Loucy (cell line): Measurements from ENCODE around the gene RUNX1.

ENCODE experiments used
- H2AFZ ChIP-seq: fragments of 200-600 bp; sonication (generic); 2 replicates; pipeline ENCODE4 v1.6.0; 2016; ENCODE audit warnings: antibody characterized with exemption, mild to moderate bottlenecking, low read length, moderate library complexity
- H3F3A ChIP-seq: fragments of 200-600 bp; 2 replicates; pipeline ENCODE4 v1.6.0; 2016; ENCODE audit warnings: antibody characterized with exemption, low read depth, mild to moderate bottlenecking
- H3K27me3 ChIP-seq: fragments of 200-600 bp; sonication (generic); 2 replicates; pipeline ENCODE4 v1.6.1; 2014; ENCODE audit warnings: low read length, mild to moderate bottlenecking; ENCODE audit not compliant: insufficient read depth, poor library complexity, severe bottlenecking
- H3K36me3 ChIP-seq: fragments of 200-600 bp; sonication (generic); 2 replicates; pipeline ENCODE4 v1.6.1; 2016; ENCODE audit warnings: low read length; ENCODE audit not compliant: insufficient read depth
- H3K4me1 ChIP-seq: fragments of 200-600 bp; sonication (generic); 2 replicates; pipeline ENCODE4 v1.5.1; 2014; ENCODE audit warnings: low read length, mild to moderate bottlenecking; ENCODE audit not compliant: insufficient read depth, poor library complexity, severe bottlenecking
- H3K4me2 ChIP-seq: fragments of 200-600 bp; sonication (generic); 2 replicates; pipeline ENCODE4 v1.6.0; 2014; ENCODE audit warnings: antibody characterized with exemption, low read length, low read depth, mild to moderate bottlenecking; ENCODE audit not compliant: poor library complexity, severe bottlenecking
- H3K4me3 ChIP-seq: fragments of 200-600 bp; sonication (generic); 2 replicates; pipeline ENCODE4 v1.5.1; 2014; ENCODE audit warnings: low read length, mild to moderate bottlenecking, mixed read lengths; ENCODE audit not compliant: poor library complexity, severe bottlenecking
- H3K79me2 ChIP-seq: fragments of 200-600 bp; sonication (generic); 2 replicates; pipeline ENCODE4 v1.6.1; 2014; ENCODE audit warnings: low read length; ENCODE audit not compliant: insufficient read depth
- H3K9ac ChIP-seq: fragments of 200-600 bp; sonication (generic); 2 replicates; pipeline ENCODE4 v1.6.0; 2014; ENCODE audit warnings: mild to moderate bottlenecking, low read depth, low read length, moderate library complexity; ENCODE audit not compliant: poor library complexity, severe bottlenecking
- H3K9me2 ChIP-seq: fragments of 200-600 bp; sonication (generic); replicated peaks from 2 replicates; pipeline ENCODE4 v1.6.1; 2016; ENCODE audit warnings: low read depth, low read length, mixed read lengths
- H3K9me3 ChIP-seq: fragments of 200-600 bp; sonication (generic); 2 replicates; pipeline ENCODE4 v1.6.1; 2014; ENCODE audit warnings: mild to moderate bottlenecking, antibody characterized with exemption, low read length, low read depth; ENCODE audit not compliant: insufficient read depth
- H4K20me1 ChIP-seq: fragments of 200-600 bp; sonication (generic); 2 replicates; pipeline ENCODE4 v1.6.0; 2014; ENCODE audit warnings: antibody characterized with exemption, low read length, mild to moderate bottlenecking; ENCODE audit not compliant: insufficient read depth, poor library complexity, severe bottlenecking
- EZH2phosphoT487 ChIP-seq: fragments of 200-600 bp; IDR thresholded peaks from 2 replicates; pipeline ENCODE4 v1.6.1; 2018; ENCODE audit warnings: antibody characterized with exemption, mild to moderate bottlenecking, moderate library complexity, borderline replicate concordance
- TF ChIP-seq, protein P1 (sequence below): fragments of 200-600 bp; sonication (generic); conservative IDR thresholded peaks from 2 replicates; pipeline ENCODE4 v1.5.1; 2014; ENCODE audit warnings: mild to moderate bottlenecking, antibody characterized with exemption, low read length

RUNX1 gene

GRCh38 chr21:34980423-34981115 lies 68.5 kb downstream of the RUNX1 start:
- Histone ChIP-seq H3K79me2 (peaks cover 98% of the 10 kb centered on the region), H3K36me3 (peaks cover 63% of the 10 kb centered on the region; the same call in 1 of the 2 replicates), H3K4me3 (no peak overlapping the region), H3K9me3 (no peaks in the 10 kb centered on the region), H3K4me2 (no peak overlapping the region), H3K27me3 (no peaks in the 10 kb centered on the region), H3K9me2 (no peaks in the 10 kb centered on the region), H4K20me1 (peaks cover 99% of the 10 kb centered on the region), H3F3A (peaks cover 20% of the 10 kb centered on the region), H2AFZ (no peak overlapping the region), H3K4me1 (peaks cover 59% of the 10 kb centered on the region), H3K9ac (no peak overlapping the region)
- TF ChIP-seq, protein P1, sequence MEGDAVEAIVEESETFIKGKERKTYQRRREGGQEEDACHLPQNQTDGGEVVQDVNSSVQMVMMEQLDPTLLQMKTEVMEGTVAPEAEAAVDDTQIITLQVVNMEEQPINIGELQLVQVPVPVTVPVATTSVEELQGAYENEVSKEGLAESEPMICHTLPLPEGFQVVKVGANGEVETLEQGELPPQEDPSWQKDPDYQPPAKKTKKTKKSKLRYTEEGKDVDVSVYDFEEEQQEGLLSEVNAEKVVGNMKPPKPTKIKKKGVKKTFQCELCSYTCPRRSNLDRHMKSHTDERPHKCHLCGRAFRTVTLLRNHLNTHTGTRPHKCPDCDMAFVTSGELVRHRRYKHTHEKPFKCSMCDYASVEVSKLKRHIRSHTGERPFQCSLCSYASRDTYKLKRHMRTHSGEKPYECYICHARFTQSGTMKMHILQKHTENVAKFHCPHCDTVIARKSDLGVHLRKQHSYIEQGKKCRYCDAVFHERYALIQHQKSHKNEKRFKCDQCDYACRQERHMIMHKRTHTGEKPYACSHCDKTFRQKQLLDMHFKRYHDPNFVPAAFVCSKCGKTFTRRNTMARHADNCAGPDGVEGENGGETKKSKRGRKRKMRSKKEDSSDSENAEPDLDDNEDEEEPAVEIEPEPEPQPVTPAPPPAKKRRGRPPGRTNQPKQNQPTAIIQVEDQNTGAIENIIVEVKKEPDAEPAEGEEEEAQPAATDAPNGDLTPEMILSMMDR: no peak
- no peak for TF ChIP-seq EZH2phosphoT487

- H4K20me1 ChIP-seq: peaks cover 99% of the 10 kb centered on the region
- no peak overlapping the region for H3K4me3 ChIP-seq
- H3K79me2 ChIP-seq: peaks cover 98% of the 10 kb centered on the region
These were observed 69.7 kb downstream of the RUNX1 start for GRCh38 chr21:34979383-34979782.

GRCh38 chr21:34977333-34977732 lies 71.8 kb downstream of the RUNX1 start:
- peaks cover 100% of the 10 kb centered on the region for H3K79me2 ChIP-seq
- H3K4me1 ChIP-seq: peaks cover 62% of the 10 kb centered on the region
- H3K4me2 ChIP-seq: no peak overlapping the region
- no peaks in the 10 kb centered on the region for H3K27me3 ChIP-seq
- TF ChIP-seq EZH2phosphoT487: no peak
- TF ChIP-seq, protein P1: no peak
- H4K20me1 ChIP-seq: peaks cover 100% of the 10 kb centered on the region
- no peak overlapping the region for H2AFZ ChIP-seq
- no peaks in the 10 kb centered on the region for H3K9me3 ChIP-seq
- no peaks in the 10 kb centered on the region for H3F3A ChIP-seq
- peaks cover 55% of the 10 kb centered on the region; the same call in 1 of the 2 replicates for H3K36me3 ChIP-seq
- H3K9me2 ChIP-seq: no peaks in the 10 kb centered on the region
- no peak overlapping the region for H3K9ac ChIP-seq
- H3K4me3 ChIP-seq: no peak overlapping the region

More at GRCh38 chr21:34979383-34979782, 69.7 kb downstream of the RUNX1 start:
- Histone ChIP-seq H3K9me3 (no peaks in the 10 kb centered on the region), H2AFZ (no peak overlapping the region), H3K27me3 (no peaks in the 10 kb centered on the region), H3F3A (peaks cover 15% of the 10 kb centered on the region), H3K36me3 (peaks cover 52% of the 10 kb centered on the region; the same call in 1 of the 2 replicates), H3K9ac (no peak overlapping the region), H3K9me2 (no peaks in the 10 kb centered on the region), H3K4me1 (peaks cover 60% of the 10 kb centered on the region), H3K4me2 (peak overlapping the region; percentile 6)
- TF ChIP-seq, protein P1: no peak
- no peak for TF ChIP-seq EZH2phosphoT487
